ENCODE data around the gene LRFN2. TPM values are rescaled to one million over a fixed set of nuclear protein-coding genes. Genes with fewer than 3 reads are reported as not detected.

Gene LRFN2
- total RNA-seq, 1 experiment from 2014 or later: not detected

DNA sequence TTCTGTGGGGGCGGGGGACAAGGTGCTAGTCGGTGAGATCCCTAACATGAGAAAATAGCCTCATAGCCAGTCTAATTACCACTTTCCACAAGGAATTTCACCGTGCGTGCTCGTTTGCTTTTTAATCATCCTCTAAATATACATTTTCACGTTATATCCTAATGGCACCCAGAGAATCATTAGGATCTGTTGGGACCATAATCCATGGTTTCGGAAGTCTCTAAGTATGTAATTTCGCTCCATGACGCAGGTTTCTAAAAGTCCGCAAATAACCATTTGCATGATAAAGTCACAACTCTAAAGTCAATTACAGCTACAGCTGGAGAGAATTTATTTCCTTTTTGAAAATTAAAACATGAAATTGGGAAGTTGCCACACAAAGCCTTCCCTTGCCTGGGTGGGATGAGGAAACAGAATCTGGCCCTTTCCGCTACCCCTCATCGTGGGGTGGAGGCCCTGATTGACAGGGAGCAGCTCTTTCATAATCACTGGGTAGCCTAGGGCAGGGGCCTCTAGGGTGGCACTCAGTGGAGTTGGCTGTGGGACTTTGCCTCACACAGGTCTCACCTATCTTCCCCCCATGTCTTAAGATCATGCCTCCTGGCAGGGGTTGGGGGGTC lies 81.9 kb downstream of the LRFN2 start:
- Histone ChIP-seq H3K4me3 (ENCODE audit: low read length) (no peak overlapping the region), H3K9ac (ENCODE audit: low read length) (no peak overlapping the region), H3K27me3 (ENCODE audit: low read length) (no peaks in the 10 kb centered on the region), H3K79me2 (ENCODE audit: low read length) (no peaks in the 10 kb centered on the region), H3K9me3 (ENCODE audit: low read length) (no peaks in the 10 kb centered on the region), H3K4me2 (ENCODE audit: low read depth, low read length, poor library complexity, severe bottlenecking) (no peak overlapping the region), H3K4me1 (ENCODE audit: low read length) (no peaks in the 10 kb centered on the region), H3K27ac (ENCODE audit: low read length) (no peak overlapping the region), H4K20me1 (ENCODE audit: insufficient read depth, low read depth, low read length) (no peaks in the 10 kb centered on the region; the same call in 1 of the 2 replicates), H3K9me2 (replicated peaks; ENCODE audit: insufficient read depth, low read length) (no peaks in the 10 kb centered on the region), H2AFZ (ENCODE audit: low read length) (no peak overlapping the region), H3K36me3 (ENCODE audit: insufficient read depth, low read length) (no peaks in the 10 kb centered on the region)
- DNase-seq: no peak

DNA sequence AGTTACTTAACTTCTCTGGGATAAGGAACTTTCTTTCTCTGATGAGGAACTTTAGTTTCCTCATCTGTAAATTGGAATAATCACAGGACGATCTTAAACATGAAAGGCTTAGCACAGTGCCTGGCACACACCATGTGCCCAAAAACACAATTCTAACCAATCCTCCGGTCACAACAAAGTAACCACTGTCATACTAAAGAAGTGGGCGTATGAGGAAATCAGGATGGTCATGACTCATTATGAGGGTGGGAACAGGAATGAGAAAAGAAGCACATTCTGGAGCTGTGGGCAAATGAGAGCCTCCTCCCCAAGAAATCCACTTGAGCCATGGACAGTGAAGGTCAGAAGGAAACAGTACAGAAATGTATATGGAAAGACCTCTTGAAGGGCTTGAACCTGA lies 82.9 kb downstream of the LRFN2 start:
- peaks cover 4% of the 10 kb centered on the region; the same call in 1 of the 2 replicates for H3K4me1 ChIP-seq (ENCODE audit: low read length)
- H3K27ac ChIP-seq (ENCODE audit: low read length): no peak overlapping the region
- H3K9ac ChIP-seq (ENCODE audit: low read length): no peak overlapping the region
- no peak overlapping the region for H3K4me3 ChIP-seq (ENCODE audit: low read length)
- H3K79me2 ChIP-seq (ENCODE audit: low read length): no peaks in the 10 kb centered on the region
- H3K4me2 ChIP-seq (ENCODE audit: low read depth, low read length, poor library complexity, severe bottlenecking): no peak overlapping the region
- no peaks in the 10 kb centered on the region for H3K36me3 ChIP-seq (ENCODE audit: insufficient read depth, low read length)
- H3K9me3 ChIP-seq (ENCODE audit: low read length): no peaks in the 10 kb centered on the region
- H2AFZ ChIP-seq (ENCODE audit: low read length): no peak overlapping the region
- no peaks in the 10 kb centered on the region; the same call in 1 of the 2 replicates for H4K20me1 ChIP-seq (ENCODE audit: insufficient read depth, low read depth, low read length)
- H3K27me3 ChIP-seq (ENCODE audit: low read length): no peaks in the 10 kb centered on the region
- no peaks in the 10 kb centered on the region for H3K9me2 ChIP-seq (replicated peaks; ENCODE audit: insufficient read depth, low read length)
- DNase-seq: no peak

DNA sequence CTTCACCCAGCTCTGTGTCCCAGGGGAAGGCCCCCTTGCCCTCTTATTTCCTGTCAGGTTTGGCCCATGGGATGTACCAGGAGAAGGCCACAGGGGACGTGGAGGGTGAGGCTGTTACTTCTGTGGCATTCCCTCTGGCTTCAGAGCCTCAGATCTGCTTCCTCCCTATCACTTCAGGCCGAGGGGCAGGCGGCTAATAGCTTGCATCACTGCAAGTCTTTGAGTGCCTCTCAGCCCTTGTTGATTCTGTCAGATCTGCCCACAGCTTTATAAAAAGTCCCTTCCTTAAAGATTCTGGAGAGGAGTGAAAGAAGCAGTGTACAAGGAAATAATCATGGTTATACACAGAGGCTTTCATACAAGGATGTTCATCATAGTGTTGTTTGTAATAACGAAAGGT lies 86.9 kb downstream of the LRFN2 start:
- Histone ChIP-seq H4K20me1 (ENCODE audit: insufficient read depth, low read depth, low read length) (no peaks in the 10 kb centered on the region; the same call in 1 of the 2 replicates), H3K4me3 (ENCODE audit: low read length) (no peak overlapping the region), H3K36me3 (ENCODE audit: insufficient read depth, low read length) (no peaks in the 10 kb centered on the region), H2AFZ (ENCODE audit: low read length) (no peak overlapping the region), H3K79me2 (ENCODE audit: low read length) (no peaks in the 10 kb centered on the region), H3K27ac (ENCODE audit: low read length) (no peak overlapping the region), H3K27me3 (ENCODE audit: low read length) (no peaks in the 10 kb centered on the region), H3K4me1 (ENCODE audit: low read length) (peaks cover 13% of the 10 kb centered on the region), H3K9ac (ENCODE audit: low read length) (no peak overlapping the region), H3K9me3 (ENCODE audit: low read length) (no peaks in the 10 kb centered on the region), H3K4me2 (ENCODE audit: low read depth, low read length, poor library complexity, severe bottlenecking) (no peak overlapping the region), H3K9me2 (replicated peaks; ENCODE audit: insufficient read depth, low read length) (no peaks in the 10 kb centered on the region)
- no peak for DNase-seq

DNA sequence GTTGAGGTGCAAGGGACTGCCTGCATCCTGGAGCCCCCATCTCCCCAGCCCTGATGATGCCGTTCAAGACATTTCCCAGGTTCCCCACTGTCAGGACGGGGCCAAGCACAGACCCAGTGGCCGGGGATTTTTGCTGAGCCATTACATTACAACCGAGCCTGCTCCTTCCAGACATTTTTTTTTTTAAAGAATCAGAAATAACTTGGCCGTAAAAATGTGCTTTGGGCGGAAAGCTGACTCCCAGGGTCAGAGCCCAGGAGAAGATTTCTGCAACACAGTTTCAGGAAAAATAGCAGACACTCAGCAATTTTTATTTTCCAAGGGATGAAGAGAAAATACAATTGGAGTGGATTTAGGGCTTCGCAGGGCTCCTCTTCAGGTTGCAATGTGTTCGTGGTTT lies 87.9 kb downstream of the LRFN2 start:
- H4K20me1 ChIP-seq (ENCODE audit: insufficient read depth, low read depth, low read length): no peaks in the 10 kb centered on the region; the same call in 1 of the 2 replicates
- no peak overlapping the region for H3K4me2 ChIP-seq (ENCODE audit: low read depth, low read length, poor library complexity, severe bottlenecking)
- no peaks in the 10 kb centered on the region for H3K9me3 ChIP-seq (ENCODE audit: low read length)
- no peak overlapping the region for H3K27ac ChIP-seq (ENCODE audit: low read length)
- peaks cover 13% of the 10 kb centered on the region for H3K4me1 ChIP-seq (ENCODE audit: low read length)
- no peaks in the 10 kb centered on the region for H3K27me3 ChIP-seq (ENCODE audit: low read length)
- no peak overlapping the region for H2AFZ ChIP-seq (ENCODE audit: low read length)
- no peak overlapping the region for H3K9ac ChIP-seq (ENCODE audit: low read length)
- no peaks in the 10 kb centered on the region for H3K9me2 ChIP-seq (replicated peaks; ENCODE audit: insufficient read depth, low read length)
- H3K4me3 ChIP-seq (ENCODE audit: low read length): no peak overlapping the region
- H3K79me2 ChIP-seq (ENCODE audit: low read length): no peaks in the 10 kb centered on the region
- H3K36me3 ChIP-seq (ENCODE audit: insufficient read depth, low read length): no peaks in the 10 kb centered on the region
- DNase-seq: no peak

DNA sequence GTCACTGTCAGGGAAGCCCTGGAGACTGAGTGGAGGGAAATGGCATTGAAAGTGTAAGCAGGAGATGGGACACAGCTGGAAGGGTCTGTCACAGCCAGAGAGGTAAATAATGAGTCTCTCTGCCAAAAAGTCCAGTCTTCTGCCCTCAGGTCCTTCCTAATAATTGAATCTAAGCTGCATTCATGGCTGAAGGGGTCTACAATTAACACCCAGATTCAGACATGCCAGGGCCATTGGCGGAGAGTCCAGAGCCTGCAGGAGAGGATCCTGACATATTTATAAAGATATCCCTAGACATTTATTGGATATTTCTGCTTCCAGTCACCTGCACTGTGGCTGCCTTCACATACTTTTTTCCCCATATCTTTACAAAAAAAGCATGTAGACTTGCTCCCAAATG lies 89.0 kb downstream of the LRFN2 start:
- Histone ChIP-seq H3K27ac (ENCODE audit: low read length) (no peak overlapping the region), H3K4me1 (ENCODE audit: low read length) (peaks cover 13% of the 10 kb centered on the region), H3K27me3 (ENCODE audit: low read length) (no peaks in the 10 kb centered on the region), H3K79me2 (ENCODE audit: low read length) (no peaks in the 10 kb centered on the region), H3K9ac (ENCODE audit: low read length) (no peak overlapping the region), H4K20me1 (ENCODE audit: insufficient read depth, low read depth, low read length) (no peaks in the 10 kb centered on the region; the same call in 1 of the 2 replicates), H2AFZ (ENCODE audit: low read length) (no peak overlapping the region), H3K4me3 (ENCODE audit: low read length) (no peak overlapping the region), H3K36me3 (ENCODE audit: insufficient read depth, low read length) (no peaks in the 10 kb centered on the region), H3K9me3 (ENCODE audit: low read length) (no peaks in the 10 kb centered on the region), H3K9me2 (replicated peaks; ENCODE audit: insufficient read depth, low read length) (no peaks in the 10 kb centered on the region), H3K4me2 (ENCODE audit: low read depth, low read length, poor library complexity, severe bottlenecking) (no peak overlapping the region)
- no peak for DNase-seq

DNA sequence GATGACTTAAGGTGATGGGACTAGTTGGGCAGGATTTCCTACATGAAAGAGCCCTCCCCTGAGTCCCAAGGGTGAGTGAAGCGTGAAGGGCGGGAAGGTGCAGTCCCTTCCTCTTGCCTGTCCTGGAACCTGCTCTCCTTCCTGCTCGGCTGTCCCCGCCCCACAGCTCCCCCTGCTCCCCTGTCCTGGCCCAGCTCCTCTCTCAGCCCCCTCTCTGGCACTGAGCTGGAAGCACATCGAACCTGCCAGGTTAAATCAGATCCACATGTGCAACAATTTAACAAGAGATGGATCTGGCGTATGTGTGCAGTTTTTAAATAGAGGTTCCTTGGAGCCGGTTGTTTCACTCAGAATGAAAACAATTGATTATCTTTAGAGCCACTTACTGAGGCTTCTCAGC lies 95.0 kb downstream of the LRFN2 start:
- H3K27ac ChIP-seq (ENCODE audit: low read length): no peak overlapping the region
- H2AFZ ChIP-seq (ENCODE audit: low read length): no peak overlapping the region
- H3K36me3 ChIP-seq (ENCODE audit: insufficient read depth, low read length): no peaks in the 10 kb centered on the region
- no peak overlapping the region for H3K9ac ChIP-seq (ENCODE audit: low read length)
- H3K4me3 ChIP-seq (ENCODE audit: low read length): no peak overlapping the region
- no peaks in the 10 kb centered on the region for H4K20me1 ChIP-seq (ENCODE audit: insufficient read depth, low read depth, low read length)
- no peaks in the 10 kb centered on the region for H3K9me2 ChIP-seq (replicated peaks; ENCODE audit: insufficient read depth, low read length)
- H3K9me3 ChIP-seq (ENCODE audit: low read length): no peaks in the 10 kb centered on the region
- no peaks in the 10 kb centered on the region for H3K27me3 ChIP-seq (ENCODE audit: low read length)
- peaks cover 9% of the 10 kb centered on the region for H3K4me1 ChIP-seq (ENCODE audit: low read length)
- H3K79me2 ChIP-seq (ENCODE audit: low read length): no peaks in the 10 kb centered on the region
- DNase-seq: no peak
- H3K4me2 ChIP-seq (ENCODE audit: low read depth, low read length, poor library complexity, severe bottlenecking): no peak overlapping the region

DNA sequence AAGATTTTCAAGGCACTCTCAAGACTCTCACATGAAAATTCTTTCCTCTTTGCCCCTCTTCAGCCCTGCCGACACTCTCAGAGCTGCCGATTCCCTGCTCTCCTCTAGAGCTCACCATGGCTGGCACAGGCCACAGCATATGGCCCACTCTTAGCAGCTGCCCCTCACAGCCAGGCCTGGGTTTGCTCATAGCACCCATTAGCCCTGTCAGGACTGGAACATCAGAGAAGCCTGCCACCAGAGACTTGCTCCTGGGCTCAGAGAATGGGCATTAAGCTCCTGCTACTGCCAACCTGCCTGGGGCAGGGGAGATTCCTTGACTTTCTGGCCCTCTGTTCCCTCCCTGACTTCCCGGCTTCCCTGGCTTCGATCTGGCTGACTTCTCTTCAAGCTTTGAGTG lies 96.7 kb downstream of the LRFN2 start:
- H4K20me1 ChIP-seq (ENCODE audit: insufficient read depth, low read depth, low read length): no peaks in the 10 kb centered on the region
- H3K9me3 ChIP-seq (ENCODE audit: low read length): no peaks in the 10 kb centered on the region
- H3K36me3 ChIP-seq (ENCODE audit: insufficient read depth, low read length): no peaks in the 10 kb centered on the region
- no peaks in the 10 kb centered on the region for H3K79me2 ChIP-seq (ENCODE audit: low read length)
- no peak for DNase-seq
- H3K4me2 ChIP-seq (ENCODE audit: low read depth, low read length, poor library complexity, severe bottlenecking): no peak overlapping the region
- no peaks in the 10 kb centered on the region for H3K4me1 ChIP-seq (ENCODE audit: low read length)
- no peak overlapping the region for H2AFZ ChIP-seq (ENCODE audit: low read length)
- H3K4me3 ChIP-seq (ENCODE audit: low read length): no peak overlapping the region
- H3K9ac ChIP-seq (ENCODE audit: low read length): no peak overlapping the region
- no peaks in the 10 kb centered on the region for H3K9me2 ChIP-seq (replicated peaks; ENCODE audit: insufficient read depth, low read length)
- H3K27me3 ChIP-seq (ENCODE audit: low read length): no peaks in the 10 kb centered on the region
- H3K27ac ChIP-seq (ENCODE audit: low read length): no peak overlapping the region

DNA sequence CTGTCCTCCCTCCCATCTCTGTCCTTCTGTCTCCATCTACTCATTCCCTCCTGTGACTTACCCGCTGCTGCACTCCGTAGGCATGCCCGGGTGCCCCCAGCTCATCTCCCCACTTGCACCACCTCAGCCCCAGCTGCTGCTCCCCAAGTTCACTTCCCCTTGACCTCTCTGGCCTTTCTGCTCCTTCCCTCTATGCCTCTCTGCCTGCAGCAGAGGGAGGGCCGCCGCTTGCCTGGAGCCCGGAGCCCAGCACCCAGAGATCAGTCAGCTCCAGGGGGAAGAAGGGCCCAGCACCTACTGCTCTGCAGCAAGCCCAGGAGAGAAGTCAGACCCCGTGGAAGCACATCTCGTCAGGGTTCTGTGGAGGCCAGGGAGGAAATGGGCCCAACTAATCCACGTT lies 97.4 kb downstream of the LRFN2 start:
- Histone ChIP-seq H3K4me1 (ENCODE audit: low read length) (no peaks in the 10 kb centered on the region), H3K27ac (ENCODE audit: low read length) (no peak overlapping the region)
- DNase-seq: no peak

More for the DNA sequence above, 97.4 kb downstream of the LRFN2 start:
- no peak overlapping the region for H3K4me2 ChIP-seq (ENCODE audit: low read depth, low read length, poor library complexity, severe bottlenecking)
- H3K9me3 ChIP-seq (ENCODE audit: low read length): no peaks in the 10 kb centered on the region
- H3K27me3 ChIP-seq (ENCODE audit: low read length): no peaks in the 10 kb centered on the region
- no peaks in the 10 kb centered on the region for H3K9me2 ChIP-seq (replicated peaks; ENCODE audit: insufficient read depth, low read length)
- H3K9ac ChIP-seq (ENCODE audit: low read length): no peak overlapping the region
- no peak overlapping the region for H3K4me3 ChIP-seq (ENCODE audit: low read length)
- H3K36me3 ChIP-seq (ENCODE audit: insufficient read depth, low read length): no peaks in the 10 kb centered on the region
- H2AFZ ChIP-seq (ENCODE audit: low read length): no peak overlapping the region
- H4K20me1 ChIP-seq (ENCODE audit: insufficient read depth, low read depth, low read length): no peaks in the 10 kb centered on the region
- H3K79me2 ChIP-seq (ENCODE audit: low read length): no peaks in the 10 kb centered on the region

Measured in Karpas-422 (cell line).